Adrenal gland (tissue), 12 donors: ENCODE data around the gene ADARB2. TPM values are rescaled to one million over a fixed set of nuclear protein-coding genes. Genes with fewer than 3 reads are reported as not detected.

Source experiments
- DNase-seq, 7 donors: peaks; one replicate each; pipeline ENCODE4 v3.0.0-alpha.2; 2019 to 2020
- H3K27ac ChIP-seq, 5 donors: fragments of 200-600 bp; sonication (generic) in 4 of 5; 1 replicate in 3 of 5; 2 replicates in 2 of 5; pipeline versions ENCODE4 v1.5.1 to v1.8.0; 2016 to 2020; ENCODE audit warnings: mild to moderate bottlenecking in 1 of 5
- H3K27me3 ChIP-seq: fragments of 200-600 bp; 2 replicates; pipeline ENCODE4 v1.8.0; 2021
- H3K36me3 ChIP-seq, 2 donors: fragments of 200-600 bp; replicated peaks in 1 of 2; 1 replicate in 1 of 2; 2 replicates in 1 of 2; pipeline versions ENCODE4 v1.5.1 to v1.8.0; 2018 to 2022
- H3K4me1 ChIP-seq, 2 donors: fragments of 200-600 bp; replicated peaks in 1 of 2; 1 replicate in 1 of 2; 2 replicates in 1 of 2; pipeline versions ENCODE4 v1.5.1 to v1.8.0; 2018 to 2021
- H3K4me3 ChIP-seq, 4 donors: fragments of 200-600 bp; sonication (generic) in 3 of 4; one replicate each; pipeline ENCODE4 v1.5.1; 2016 to 2018
- H3K9me3 ChIP-seq, 3 donors: fragments of 200-600 bp; sonication (generic) in 1 of 3; replicated peaks in 1 of 3; 1 replicate in 2 of 3; 2 replicates in 1 of 3; pipeline versions ENCODE4 v1.5.1 to v1.8.0; 2016 to 2021
- CTCF ChIP-seq, 6 experiments: fragments of 450-650 bp in 4 of 6; fragments of 200-600 bp in 2 of 6; sonication (generic) in 1 of 6; IDR thresholded peaks; 1 replicate in 5 of 6; 2 replicates in 1 of 6; pipeline versions ENCODE4 v1.5.1 to v1.8.0; 2016 to 2021; ENCODE audit warnings: antibody characterized with exemption in 6 of 6, mild to moderate bottlenecking in 2 of 6, moderate library complexity in 1 of 6
- POLR2A ChIP-seq, 2 donors: fragments of 450-650 bp; IDR thresholded peaks; one replicate each; pipeline ENCODE4 v1.6.1; 2017; ENCODE audit warnings: antibody characterized with exemption in 2 of 2, mild to moderate bottlenecking in 2 of 2, moderate library complexity in 1 of 2
- WGBS, 4 donors: extraction: QIAGEN DNeasy Blood & Tissue Kit in 2 of 4; methylation state at CpG; one replicate each; pipeline versions ENCODE4 v1.1.5 to v1.1.7; 2013 to 2017; 5-methylcytosine and 5-hydroxymethylcytosine counted together
- intact Hi-C, 2 donors: fragments of 100-400 bp; cut with DNase I; formaldehyde crosslinking; loops; one replicate each; pipeline versions ENCODE4 v1.14.1 to v1.15.0; 2022 to 2023
- polyA plus RNA-seq, 3 donors: library from polyadenylated mRNA; stranded (reverse); fragments of 200-250 nt in 2 of 3; fragments of 350-450 nt in 1 of 3; fragmentation: Illumina TruSeq in 1 of 3; extraction: RNeasy Lipid Tissue Mini Kit (QIAGEN cat#74804) in 1 of 3; gene quantifications; one replicate each; pipeline ENCODE4 v1.2.3, GENCODE V29; 2013 to 2014
- total RNA-seq, 9 donors: library from RNA; depleted of rRNA in 4 of 9; stranded (reverse); fragments of >200 nt in 4 of 9; fragments of 120-200 nt in 1 of 9; fragmentation: NEBNext Ultra II Directional in 1 of 9; extraction: Animal tissue kit (Norgen Biotek cat#: 25700) in 1 of 9; gene quantifications; one replicate each; pipeline versions ENCODE4 v1.1.0 to v1.2.4, GENCODE V29; 2013 to 2023
- donor health status: healthy with polysubstance abuse.
- donor health status: Bipolar disorder and iron deficiency.
- donor health status: DM: yes; HTN: yes; CAD: no.
- donor health status: DM: no; HTN: no; CAD: no.
- donor health status: DM: no; HTN: no; CAD: no.
- donor health status: DM: yes; HTN: yes; CAD: no.

Gene ADARB2
- total and polyA plus RNA-seq, 12 donors = 0.14 to 3.1 (median 0.91) TPM

- Histone ChIP-seq H3K27me3 (no peaks in the 10 kb centered on the region), H3K4me3 (no peak overlapping the region), H3K27ac (no peak overlapping the region), H3K9me3 (no peaks in the 10 kb centered on the region), H3K36me3 (no peaks in the 10 kb centered on the region), H3K4me1 (no peaks in the 10 kb centered on the region)
- TF ChIP-seq CTCF (IDR thresholded peaks at IDR 0.05) (no peak), POLR2A (IDR thresholded peaks at IDR 0.05) (no peak)
- WGBS, 4 donors = 63 to 75% (median 67%) methylated on average over 8 of the region's 8 CpGs
- intact Hi-C loops = no loop called here
- DNase-seq = no peak
Measured at GRCh38 chr10:1762076-1762475, 24.8 kb upstream of the ADARB2 start.

- H3K27me3 ChIP-seq = peaks cover 8% of the 10 kb centered on the region
- no peak overlapping the region for H3K4me3 ChIP-seq
- no peaks in the 10 kb centered on the region for H3K36me3 ChIP-seq
- TF ChIP-seq POLR2A (IDR thresholded peaks at IDR 0.05) (no peak), CTCF (IDR thresholded peaks at IDR 0.05) (no peak)
- H3K27ac ChIP-seq = no peak overlapping the region
- no peak for DNase-seq
- H3K4me1 ChIP-seq = no peaks in the 10 kb centered on the region
- intact Hi-C loops = no loop called here
- H3K9me3 ChIP-seq = no peaks in the 10 kb centered on the region
- WGBS, 4 donors = 33 to 44% (median 39%) methylated on average over 17 to 19 of the region's 19 CpGs
Measured at GRCh38 chr10:1754506-1755153, 17.3 kb upstream of the ADARB2 start.

GRCh38 chr10:1752153-1752552, 14.8 kb upstream of the ADARB2 start:
- no peak for TF ChIP-seq CTCF (IDR thresholded peaks at IDR 0.05)
- no peak for TF ChIP-seq POLR2A (IDR thresholded peaks at IDR 0.05)
- intact Hi-C loops = no loop called here
- Histone ChIP-seq H3K4me3 (no peak overlapping the region), H3K27me3 (peaks cover 8% of the 10 kb centered on the region), H3K36me3 (no peaks in the 10 kb centered on the region), H3K4me1 (no peaks in the 10 kb centered on the region), H3K27ac (no peak overlapping the region), H3K9me3 (no peaks in the 10 kb centered on the region)
- no peak for DNase-seq

- no peak for DNase-seq
- intact Hi-C loops = no loop called here
- H3K27ac ChIP-seq = no peak overlapping the region
- H3K27me3 ChIP-seq = peaks cover 2% of the 10 kb centered on the region
- TF ChIP-seq CTCF (IDR thresholded peaks at IDR 0.05) = no peak
- TF ChIP-seq POLR2A (IDR thresholded peaks at IDR 0.05) = no peak
- H3K9me3 ChIP-seq = no peaks in the 10 kb centered on the region
- WGBS, 4 donors = 65 to 77% (median 72%) methylated on average over 5 of the region's 5 CpGs
- no peaks in the 10 kb centered on the region for H3K36me3 ChIP-seq
- no peaks in the 10 kb centered on the region for H3K4me1 ChIP-seq
- H3K4me3 ChIP-seq = no peak overlapping the region
Measured at GRCh38 chr10:1747590-1748157, 10.3 kb upstream of the ADARB2 start.
